OCI-LY1 (cell line): ENCODE results near the gene VGLL4.
A peak's percentile ranks its signal among the peaks of the same experiment; 100 is the strongest.

ENCODE experiments used
- H2AFZ ChIP-seq: fragments of 200-600 bp; sonication (generic), shearing (Covaris generic); 2 replicates; pipeline ENCODE4 v1.6.0; 2014; ENCODE audit warnings: antibody characterized with exemption, mild to moderate bottlenecking, low read length
- H3F3A ChIP-seq: fragments of 200-600 bp; sonication (generic), shearing (Covaris generic); 2 replicates; pipeline ENCODE4 v1.6.0; 2014; ENCODE audit warnings: mild to moderate bottlenecking, antibody characterized with exemption, low read length, moderate library complexity; ENCODE audit not compliant: insufficient read depth
- H3K27ac ChIP-seq: fragments of 200-600 bp; sonication (generic); 2 replicates; pipeline ENCODE4 v1.5.1; 2014; ENCODE audit warnings: low read length, mixed run types, mild to moderate bottlenecking, low read depth; ENCODE audit not compliant: poor library complexity, severe bottlenecking
- H3K27me3 ChIP-seq: fragments of 200-600 bp; sonication (generic); 2 replicates; pipeline ENCODE4 v1.6.0; 2014; ENCODE audit warnings: antibody characterized with exemption, mild to moderate bottlenecking, low read length, moderate library complexity; ENCODE audit not compliant: insufficient read depth
- H3K36me3 ChIP-seq: fragments of 200-600 bp; sonication (generic); 2 replicates; pipeline ENCODE4 v1.6.1; 2014; ENCODE audit warnings: mild to moderate bottlenecking, antibody characterized with exemption, low read length, moderate library complexity, mixed read lengths; ENCODE audit not compliant: insufficient read depth
- H3K4me1 ChIP-seq: fragments of 200-600 bp; sonication (generic); 2 replicates; pipeline ENCODE4 v1.5.1; 2014; ENCODE audit warnings: mild to moderate bottlenecking, low read length, moderate library complexity; ENCODE audit not compliant: insufficient read depth, severe bottlenecking
- H3K4me2 ChIP-seq: fragments of 200-600 bp; sonication (generic), shearing (Covaris generic); 2 replicates; pipeline ENCODE4 v1.6.1; 2014; ENCODE audit warnings: low read length
- H3K4me3 ChIP-seq: fragments of 200-600 bp; sonication (generic); 2 replicates; pipeline ENCODE4 v1.5.1; 2014; ENCODE audit warnings: low read length, low read depth, mild to moderate bottlenecking, mixed read lengths; ENCODE audit not compliant: poor library complexity, severe bottlenecking
- H3K79me2 ChIP-seq: fragments of 200-600 bp; shearing (Covaris generic); 2 replicates; pipeline ENCODE4 v1.6.1; 2016; ENCODE audit warnings: mixed run types, low read length, mixed read lengths; ENCODE audit not compliant: insufficient read depth
- H3K9ac ChIP-seq: fragments of 200-600 bp; sonication (generic), shearing (Covaris generic); 2 replicates; pipeline ENCODE4 v1.6.1; 2014; ENCODE audit warnings: mild to moderate bottlenecking, low read length, mixed read lengths
- H3K9me2 ChIP-seq: fragments of 200-600 bp; sonication (generic), shearing (Covaris generic); 2 replicates; pipeline ENCODE4 v1.6.1; 2014; ENCODE audit warnings: low read depth, mild to moderate bottlenecking, low read length, mixed read lengths
- H3K9me3 ChIP-seq: fragments of 200-600 bp; shearing (Covaris generic); 2 replicates; pipeline ENCODE4 v1.6.1; 2014; ENCODE audit warnings: low read length, mixed read lengths
- H4K20me1 ChIP-seq: fragments of 200-600 bp; sonication (generic), shearing (Covaris generic); 2 replicates; pipeline ENCODE4 v1.6.0; 2016; ENCODE audit warnings: mild to moderate bottlenecking, low read length; ENCODE audit not compliant: insufficient read depth
- EZH2 ChIP-seq: fragments of 200-600 bp; sonication (generic), shearing (Covaris generic); IDR thresholded peaks from 2 replicates; pipeline ENCODE4 v1.8.0; 2017; ENCODE audit warnings: borderline replicate concordance, mixed run types, mild to moderate bottlenecking, antibody characterized with exemption, low read length, moderate library complexity, mixed read lengths
- TF ChIP-seq, protein P1 (sequence below): fragments of 200-600 bp; sonication (generic), shearing (Covaris generic); IDR thresholded peaks from 2 replicates; pipeline ENCODE4 v1.5.1; 2017; ENCODE audit warnings: mild to moderate bottlenecking, antibody characterized with exemption, low read length, moderate library complexity, mixed read lengths

Gene VGLL4

DNA sequence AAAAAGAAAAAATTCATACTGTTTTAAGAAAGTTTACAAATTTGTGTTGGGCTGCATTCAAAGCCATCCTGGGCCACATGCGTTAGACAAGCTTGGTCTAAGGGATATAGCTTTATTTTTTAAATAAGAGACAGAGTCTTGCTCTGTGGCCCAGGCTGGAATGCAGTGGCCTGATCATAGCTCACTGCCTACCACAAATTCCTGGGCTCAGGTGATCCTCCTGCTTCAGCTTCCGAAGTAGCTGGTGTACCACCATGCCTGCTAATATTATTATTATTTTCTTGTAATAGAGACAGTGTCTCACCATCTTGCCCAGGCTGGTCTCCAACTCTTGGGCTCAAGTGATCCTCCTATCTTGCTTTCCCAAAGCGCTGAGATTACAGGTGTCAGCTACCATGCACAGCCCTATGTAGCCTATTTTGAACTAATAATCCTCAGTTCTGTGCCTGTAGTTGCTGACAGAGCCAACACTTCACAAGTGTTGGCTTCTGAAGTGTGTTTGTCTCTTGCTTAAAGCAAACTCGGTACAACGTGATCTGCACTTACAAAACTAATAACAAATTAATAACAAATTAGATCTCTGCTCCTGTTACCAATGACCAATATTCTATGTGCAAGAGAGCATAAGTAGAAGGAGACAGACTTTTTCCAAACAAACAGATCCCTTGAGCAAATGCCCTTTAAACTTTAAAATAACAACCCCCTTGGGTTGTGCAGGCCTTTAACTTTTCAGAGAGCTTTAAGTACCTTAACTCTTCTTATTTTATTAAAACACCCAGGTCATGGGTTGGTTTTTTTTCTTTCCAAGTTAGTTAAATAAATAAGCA, 135.2 kb downstream of the VGLL4 start:
- Histone ChIP-seq H3K9ac (no peak overlapping the region), H3K9me3 (no peaks in the 10 kb centered on the region), H2AFZ (no peak overlapping the region), H3K27ac (peak overlapping the region; percentile 36), H3F3A (no peaks in the 10 kb centered on the region), H3K36me3 (no peaks in the 10 kb centered on the region), H4K20me1 (no peaks in the 10 kb centered on the region), H3K4me2 (no peak overlapping the region), H3K4me3 (no peak overlapping the region), H3K79me2 (no peaks in the 10 kb centered on the region), H3K4me1 (peaks cover 19% of the 10 kb centered on the region), H3K27me3 (no peaks in the 10 kb centered on the region), H3K9me2 (no peaks in the 10 kb centered on the region)
- TF ChIP-seq EZH2 = no peak
- TF ChIP-seq, protein P1, sequence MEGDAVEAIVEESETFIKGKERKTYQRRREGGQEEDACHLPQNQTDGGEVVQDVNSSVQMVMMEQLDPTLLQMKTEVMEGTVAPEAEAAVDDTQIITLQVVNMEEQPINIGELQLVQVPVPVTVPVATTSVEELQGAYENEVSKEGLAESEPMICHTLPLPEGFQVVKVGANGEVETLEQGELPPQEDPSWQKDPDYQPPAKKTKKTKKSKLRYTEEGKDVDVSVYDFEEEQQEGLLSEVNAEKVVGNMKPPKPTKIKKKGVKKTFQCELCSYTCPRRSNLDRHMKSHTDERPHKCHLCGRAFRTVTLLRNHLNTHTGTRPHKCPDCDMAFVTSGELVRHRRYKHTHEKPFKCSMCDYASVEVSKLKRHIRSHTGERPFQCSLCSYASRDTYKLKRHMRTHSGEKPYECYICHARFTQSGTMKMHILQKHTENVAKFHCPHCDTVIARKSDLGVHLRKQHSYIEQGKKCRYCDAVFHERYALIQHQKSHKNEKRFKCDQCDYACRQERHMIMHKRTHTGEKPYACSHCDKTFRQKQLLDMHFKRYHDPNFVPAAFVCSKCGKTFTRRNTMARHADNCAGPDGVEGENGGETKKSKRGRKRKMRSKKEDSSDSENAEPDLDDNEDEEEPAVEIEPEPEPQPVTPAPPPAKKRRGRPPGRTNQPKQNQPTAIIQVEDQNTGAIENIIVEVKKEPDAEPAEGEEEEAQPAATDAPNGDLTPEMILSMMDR = no peak

DNA sequence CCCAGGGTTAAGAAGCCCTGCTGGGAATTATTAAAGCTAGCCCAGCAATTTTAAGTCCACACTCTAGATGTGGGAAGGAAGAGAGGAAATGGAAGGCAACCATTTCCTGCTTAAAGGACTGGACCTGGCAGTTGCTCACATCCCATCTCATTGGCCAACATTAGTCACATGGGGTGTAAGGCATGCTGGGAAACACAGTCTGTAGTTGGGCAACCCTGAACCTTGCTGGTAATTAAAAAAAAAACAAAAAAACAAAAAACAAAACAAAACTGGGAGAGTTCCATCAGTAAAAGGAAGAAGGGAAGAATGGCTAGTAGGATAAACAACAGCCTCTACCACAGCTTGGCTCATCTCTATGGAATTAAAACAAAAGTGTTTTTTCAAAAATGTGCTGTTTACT, 136.0 kb downstream of the VGLL4 start:
- Histone ChIP-seq H3K9me3 (no peaks in the 10 kb centered on the region), H3K27me3 (no peaks in the 10 kb centered on the region), H3K79me2 (no peaks in the 10 kb centered on the region), H3K36me3 (no peaks in the 10 kb centered on the region), H3K4me3 (no peak overlapping the region), H3F3A (no peaks in the 10 kb centered on the region), H3K9ac (no peak overlapping the region), H2AFZ (no peak overlapping the region), H3K9me2 (no peaks in the 10 kb centered on the region), H3K4me2 (no peak overlapping the region), H3K4me1 (peaks cover 19% of the 10 kb centered on the region), H4K20me1 (no peaks in the 10 kb centered on the region), H3K27ac (no peak overlapping the region)
- TF ChIP-seq, protein P1 = no peak
- TF ChIP-seq EZH2 = no peak
